K562 (cell line): ENCODE measurements around the gene NUDT22. TPM values are rescaled to one million over a fixed set of nuclear protein-coding genes. Genes with fewer than 3 reads are reported as not detected.

Experiments
- ARHGAP35 ChIP-seq: fragments of 450-650 bp; IDR thresholded peaks from 2 replicates; pipeline ENCODE4 v1.6.1; 2018; ENCODE audit not compliant: partially characterized antibody
- ARID1B ChIP-seq: fragments of 450-650 bp; IDR thresholded peaks from 2 replicates; pipeline ENCODE4 v1.6.1; 2016; ENCODE audit warnings: antibody characterized with exemption, mild to moderate bottlenecking, inconsistent platforms
- CBFA2T3 ChIP-seq: fragments of 450-650 bp; IDR thresholded peaks from 2 replicates; pipeline ENCODE4 v1.6.1; 2017
- CC2D1A ChIP-seq: fragments of 450-650 bp; IDR thresholded peaks from 2 replicates; pipeline ENCODE4 v1.6.1; 2017; ENCODE audit warnings: mild to moderate bottlenecking
- CXXC5 ChIP-seq: fragments of 250-450 bp; sonication (Bioruptor Pico); IDR thresholded peaks from 2 replicates; pipeline ENCODE4 v1.8.0; 2022; ENCODE audit warnings: inconsistent platforms, mild to moderate bottlenecking, moderate library complexity
- E2F3 ChIP-seq: fragments of 250-450 bp; sonication (Bioruptor Pico); IDR thresholded peaks from 2 replicates; pipeline ENCODE4 v1.4.0; 2020; ENCODE audit warnings: mild to moderate bottlenecking
- E2F6 ChIP-seq, 2 experiments: IDR thresholded peaks; 2 replicates each; pipeline ENCODE4 v1.6.1; 2011; ENCODE audit warnings: borderline replicate concordance in 1 of 2, control low read depth in 1 of 2, low read depth in 1 of 2, low read length in 1 of 2, mild to moderate bottlenecking in 1 of 2, mixed read lengths in 1 of 2, moderate library complexity in 1 of 2; ENCODE audit not compliant: insufficient read depth in 1 of 2, insufficient read length in 1 of 2, poor library complexity in 1 of 2, severe bottlenecking in 1 of 2; ENCODE audit errors: extremely low read depth in 1 of 2
- EGR1 ChIP-seq: fragments of 450-650 bp; conservative IDR thresholded peaks from 2 replicates; pipeline ENCODE4 v1.6.1; 2017; ENCODE audit warnings: mild to moderate bottlenecking
- HBP1 ChIP-seq: fragments of 450-650 bp; formaldehyde crosslinking; IDR thresholded peaks from 2 replicates; pipeline ENCODE4 v1.4.0; 2022; ENCODE audit warnings: missing genetic modification characterization
- MAZ ChIP-seq, 2 experiments: fragments of 450-650 bp in 1 of 2; sonication (generic) in 1 of 2; formaldehyde crosslinking; IDR thresholded peaks in 1 of 2; conservative IDR thresholded peaks in 1 of 2; 2 replicates each; pipeline versions ENCODE4 v1.4.0 to v1.5.0; 2020; ENCODE audit warnings: mild to moderate bottlenecking in 1 of 2, missing genetic modification reagents in 1 of 2
- MLX ChIP-seq, 2 experiments: fragments of 450-650 bp in 1 of 2; sonication (generic) in 1 of 2; formaldehyde crosslinking; conservative IDR thresholded peaks; 2 replicates each; pipeline versions ENCODE4 v1.4.0 to v1.8.1; 2020 to 2022; ENCODE audit warnings: mild to moderate bottlenecking in 1 of 2, missing genetic modification reagents in 1 of 2
- NFIC ChIP-seq: fragments of 450-650 bp; IDR thresholded peaks from 2 replicates; pipeline ENCODE4 v1.6.1; 2017; ENCODE audit warnings: mild to moderate bottlenecking, inconsistent platforms
- NR0B1 ChIP-seq: fragments of 450-650 bp; IDR thresholded peaks from one replicate; pipeline ENCODE4 v1.6.1; 2018; ENCODE audit warnings: mild to moderate bottlenecking, moderate library complexity; ENCODE audit not compliant: partially characterized antibody
- POLR2AphosphoS5 ChIP-seq: IDR thresholded peaks from 2 replicates; pipeline ENCODE4 v1.6.1; 2011; ENCODE audit warnings: mild to moderate bottlenecking, low read depth, low read length, moderate library complexity; ENCODE audit not compliant: control insufficient read depth, insufficient read depth
- RAD21 ChIP-seq, 2 experiments: fragments of 250-450 bp in 1 of 2; fragments of 450-650 bp in 1 of 2; sonication (Bioruptor Pico) in 1 of 2; formaldehyde crosslinking in 1 of 2; IDR thresholded peaks in 1 of 2; conservative IDR thresholded peaks in 1 of 2; 2 replicates each; pipeline versions ENCODE4 v1.4.0 to v1.8.0; 2020 to 2022; ENCODE audit warnings: mild to moderate bottlenecking in 2 of 2, moderate library complexity in 1 of 2
- RBBP5 ChIP-seq: fragments of 200-600 bp; sonication (generic); IDR thresholded peaks from 2 replicates; pipeline ENCODE4 v1.6.1; 2012; ENCODE audit warnings: borderline replicate concordance, mild to moderate bottlenecking, low read length, control low read depth, inconsistent platforms; ENCODE audit not compliant: insufficient read depth, poor library complexity, severe bottlenecking
- RBM15 ChIP-seq: fragments of 200-400 bp; formaldehyde crosslinking; IDR thresholded peaks from 2 replicates; pipeline ENCODE4 v1.6.1; 2018; ENCODE audit warnings: mild to moderate bottlenecking, low read length, moderate library complexity; ENCODE audit not compliant: insufficient read depth
- RCOR1 ChIP-seq, 2 experiments: IDR thresholded peaks; 2 replicates each; pipeline ENCODE4 v1.6.1; 2012; ENCODE audit warnings: low read depth in 2 of 2, low read length in 2 of 2, borderline replicate concordance in 1 of 2, improper control_type of control experiment in 1 of 2
- U2AF2 ChIP-seq: fragments of 200-400 bp; formaldehyde crosslinking; optimal IDR thresholded peaks from 2 replicates; pipeline ENCODE3; 2017; ENCODE audit warnings: low read depth, mild to moderate bottlenecking, low read length
- ZFPM2 ChIP-seq: fragments of 250-450 bp; sonication (Bioruptor Pico); IDR thresholded peaks from 2 replicates; pipeline ENCODE4 v1.5.1; 2022; ENCODE audit warnings: mild to moderate bottlenecking
- ZNF140 ChIP-seq: fragments of 250-450 bp; sonication (Bioruptor Pico); IDR thresholded peaks from 2 replicates; pipeline ENCODE4 v1.8.0; 2021; ENCODE audit warnings: moderate library complexity, mild to moderate bottlenecking, inconsistent platforms
- ZNF76 ChIP-seq: fragments of 250-450 bp; sonication (Bioruptor Pico); IDR thresholded peaks from 2 replicates; pipeline ENCODE4 v1.4.0; 2020; ENCODE audit warnings: mild to moderate bottlenecking, moderate library complexity, borderline replicate concordance
- polyA plus RNA-seq, 8 experiments: library from polyadenylated mRNA; depleted of rRNA in 4 of 8; stranded (reverse) in 5 of 8; unstranded in 3 of 8; fragments of >200 nt; fragmentation: Nextera tagmentation in 2 of 8; fragmentation: Illumina TruSeq in 1 of 8; extraction: Ambion mirVana in 2 of 8; extraction: Trizol in 1 of 8; gene quantifications; 2 replicates each; pipeline versions ENCODE4 v1.2.1 to v1.2.3, GENCODE V29; 2011 to 2014; ENCODE audit warnings: inconsistent platforms in 1 of 8, missing spikeins in 1 of 8
- total RNA-seq, 7 experiments: library from RNA; depleted of rRNA in 6 of 7; stranded (reverse); fragments of >200 nt in 6 of 7; fragmentation: Illumina TruSeq in 2 of 7; extraction: Trizol in 2 of 7; gene quantifications; 2 replicates each; pipeline versions ENCODE4 v1.2.1 to v1.2.3, GENCODE V29; 2011 to 2021; ENCODE audit warnings: low replicate concordance in 1 of 7

NUDT22 gene
- total and polyA plus RNA-seq, 9 of the 15 experiments (the other 6 are each of a cell fraction or from before 2014, with no cell fraction given): 6.3 to 92.6 (median 37.4) TPM

- no peak; the same call in 1 of the 2 replicates for TF ChIP-seq NFIC
- TF ChIP-seq ARID1B: peak; percentile 70
- TF ChIP-seq ZNF140 (CRISPR knock-in tag): no peak
- TF ChIP-seq ZNF76 (CRISPR knock-in tag): 0 out of 2 replicates have a peak, but pooled peaks have one; percentile 29
- TF ChIP-seq NR0B1: no peak
- TF ChIP-seq MAZ (CRISPR knock-in tag; conservative IDR thresholded peaks at IDR 0.05 in 1 of 2, IDR thresholded peaks at IDR 0.05 in 1 of 2): peak in 1 of 2 experiments; percentile 65; a peak in 3 of 4 replicates
- no peak for TF ChIP-seq ZFPM2 (CRISPR knock-in tag)
- TF ChIP-seq E2F6 (IDR thresholded peaks at IDR 0.05; ENCODE audit: borderline replicate concordance in 1 of 2, extremely low read depth in 1 of 2, insufficient read depth in 1 of 2, insufficient read length in 1 of 2, low read depth in 1 of 2, low read length in 1 of 2, poor library complexity in 1 of 2, severe bottlenecking in 1 of 2): no peak
- no peak; the same call in 1 of the 2 replicates for TF ChIP-seq CBFA2T3
- TF ChIP-seq ARHGAP35: no peak
- TF ChIP-seq EGR1: peak; percentile 69
- TF ChIP-seq HBP1 (CRISPR knock-in tag): no peak
- TF ChIP-seq RBBP5: no peak
- TF ChIP-seq CXXC5 (CRISPR knock-in tag): no peak
- TF ChIP-seq MLX (CRISPR knock-in tag; conservative IDR thresholded peaks at IDR 0.05): no peak
- 0 out of 2 replicates have a peak, but pooled peaks have one; percentile 3 for TF ChIP-seq POLR2AphosphoS5
- no peak for TF ChIP-seq RBM15
- TF ChIP-seq RCOR1 (IDR thresholded peaks at IDR 0.05; ENCODE audit: borderline replicate concordance in 1 of 2, low read depth in 2 of 2, low read length in 2 of 2): peak in 1 of 2 experiments; percentile 80; a peak in 2 of 4 replicates
- TF ChIP-seq U2AF2: no peak
- no peak for TF ChIP-seq RAD21 (CRISPR knock-in tag; conservative IDR thresholded peaks at IDR 0.05 in 1 of 2, IDR thresholded peaks at IDR 0.05 in 1 of 2)
- no peak for TF ChIP-seq CC2D1A
- TF ChIP-seq E2F3: no peak
Observed at GRCh38 chr11:64245797-64246620, 19.9 kb downstream of the NUDT22 start (continued).
